ENCODE results near the gene DPH3.

Gene DPH3

DNA sequence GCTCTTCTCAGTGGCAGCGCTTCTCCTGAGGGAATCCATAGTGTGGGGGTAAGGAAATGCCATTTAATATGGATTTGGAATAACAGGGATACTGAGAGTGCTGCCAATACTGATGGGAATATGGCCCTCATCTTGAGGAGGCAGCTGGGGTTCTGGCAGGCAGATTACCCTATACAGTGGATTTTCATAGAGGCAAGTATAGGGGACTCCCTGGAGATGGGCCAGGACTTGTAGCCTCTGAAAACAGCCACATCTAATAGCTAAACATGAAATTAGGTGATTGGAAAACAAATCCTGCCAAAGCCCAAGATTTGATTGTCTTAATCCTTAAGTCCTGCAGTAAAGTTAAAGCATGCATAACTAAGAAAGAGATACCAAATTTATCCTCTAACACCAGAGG is 30.9 kb downstream of the DPH3 start:
- DNase-seq (ENCODE audit: low spot score), result no peak

DNA sequence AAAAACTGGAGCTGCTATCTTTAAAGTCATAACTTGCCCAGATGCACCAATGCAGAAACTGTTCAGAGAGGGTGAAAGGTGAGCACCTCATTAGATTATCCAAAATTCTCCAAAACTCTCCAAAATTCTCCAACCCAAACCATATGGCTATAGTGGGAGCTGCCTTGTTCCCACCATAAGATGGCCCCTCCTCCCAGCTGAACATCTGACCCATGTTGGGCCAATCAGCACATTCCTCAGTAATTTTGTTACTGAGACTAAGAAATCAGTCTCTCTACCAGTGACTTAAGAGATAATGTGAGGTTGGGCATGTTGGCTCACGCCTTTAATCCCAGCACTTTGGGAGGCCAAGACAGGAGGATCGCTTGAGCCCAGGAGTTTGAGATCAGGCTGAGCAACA is 32.8 kb downstream of the DPH3 start:
- DNase-seq (ENCODE audit: low spot score), result no peak

- DNase-seq (ENCODE audit: low spot score), result no peak
Measured at GRCh38 chr3:16229681-16230080, 35.1 kb downstream of the DPH3 start.

DNA sequence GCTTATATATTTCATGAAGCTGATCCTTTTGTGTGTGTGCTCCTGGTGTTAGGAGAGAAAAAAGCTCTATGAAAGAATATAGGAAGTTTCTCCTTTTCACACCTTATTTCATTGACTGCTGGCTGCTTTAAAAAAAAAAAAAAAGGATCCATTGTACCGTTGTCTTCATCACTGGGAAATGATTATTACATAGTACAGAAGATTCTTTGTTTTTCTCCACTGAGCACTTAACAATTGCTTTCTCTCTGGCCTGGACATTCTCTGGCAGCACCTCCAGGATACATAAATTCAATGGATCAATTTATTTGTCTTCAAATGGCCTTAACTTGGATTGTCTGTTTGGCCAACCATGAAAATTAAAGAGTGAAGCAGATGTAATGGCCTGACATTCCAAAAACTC is 37.2 kb downstream of the DPH3 start:
- DNase-seq (ENCODE audit: low spot score), result no peak

DNA sequence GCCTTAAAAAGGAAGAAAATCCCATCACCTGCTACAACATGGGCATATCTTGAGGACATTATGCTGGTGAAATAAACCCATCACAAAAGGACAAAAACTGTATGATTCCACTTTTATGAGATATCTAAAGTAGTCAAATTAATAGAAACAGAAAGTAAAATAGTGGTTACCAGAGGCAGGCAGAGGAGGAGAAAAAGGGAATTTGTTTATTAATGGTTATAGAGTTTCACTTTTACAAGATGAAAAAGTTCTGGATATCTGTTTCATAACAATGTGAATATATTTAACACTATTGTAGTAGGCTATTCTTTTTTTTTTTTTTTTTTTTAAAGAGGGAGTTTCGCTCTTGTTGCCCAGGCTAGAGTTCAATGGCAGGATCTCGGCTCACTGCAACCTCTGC is 40.4 kb downstream of the DPH3 start:
- no peak for DNase-seq (ENCODE audit: low spot score)

- DNase-seq (ENCODE audit: low spot score), result no peak
Measured at GRCh38 chr3:16222547-16222946, 42.2 kb downstream of the DPH3 start.

- no peak for DNase-seq (ENCODE audit: low spot score)
Measured at GRCh38 chr3:16221990-16222389, 42.8 kb downstream of the DPH3 start.

DNA sequence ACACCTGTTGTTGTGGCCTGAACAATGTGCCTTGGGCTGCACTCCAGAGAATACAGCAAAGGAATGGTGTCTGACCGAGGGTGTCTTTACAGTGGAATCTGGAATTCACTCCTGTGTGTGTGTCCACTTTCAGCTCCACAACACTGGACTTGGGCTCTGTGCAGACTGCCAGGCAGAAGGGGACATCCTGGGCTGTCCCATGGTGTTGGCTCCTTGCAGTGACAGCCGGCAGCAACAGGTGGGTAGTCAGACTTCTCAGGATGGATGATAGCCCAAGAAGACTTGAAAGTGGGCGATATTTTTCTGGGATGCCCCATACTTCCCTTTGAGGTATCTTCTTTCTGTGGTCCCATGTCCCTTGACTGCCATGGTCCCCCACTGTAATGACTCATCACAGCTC is 45.0 kb downstream of the DPH3 start:
- no peak for DNase-seq (ENCODE audit: low spot score)

GRCh38 chr3:16216373-16216935 is 48.3 kb downstream of the DPH3 start:
- DNase-seq (ENCODE audit: low spot score), result no peak

- no peak for DNase-seq (ENCODE audit: low spot score)
Measured at GRCh38 chr3:16214366-16214765, 50.4 kb downstream of the DPH3 start.

GRCh38 chr3:16211176-16211904 is 53.4 kb downstream of the DPH3 start:
- no peak for DNase-seq (ENCODE audit: low spot score)
